Esophagus squamous epithelium (tissue), 5 donors: ENCODE measurements around the gene TMEM135. TPM values are rescaled to one million over a fixed set of nuclear protein-coding genes. Genes with fewer than 3 reads are reported as not detected.
A peak's percentile ranks its signal among the peaks of the same experiment; 100 is the strongest.

Experiments used
- DNase-seq: peaks from one replicate; lab custom pipeline; 2025; lab: John Stamatoyannopoulos, UW
- H3K27ac ChIP-seq, 4 donors: fragments of 200-600 bp; sonication (generic); one replicate each; pipeline ENCODE4 v1.5.1; 2016 to 2019; ENCODE audit warnings: mild to moderate bottlenecking in 1 of 4
- H3K27me3 ChIP-seq, 4 donors: fragments of 200-600 bp; sonication (generic); 1 replicate in 3 of 4; 2 replicates in 1 of 4; pipeline versions ENCODE4 v1.5.1 to v1.6.0; 2017 to 2021; ENCODE audit warnings: antibody characterized with exemption in 1 of 4
- H3K36me3 ChIP-seq, 3 donors: fragments of 200-600 bp; sonication (generic); one replicate each; pipeline ENCODE4 v1.5.1; 2016 to 2019
- H3K4me1 ChIP-seq, 3 donors: fragments of 200-600 bp; sonication (generic); one replicate each; pipeline ENCODE4 v1.5.1; 2017 to 2019
- H3K4me3 ChIP-seq, 4 donors: fragments of 200-600 bp; sonication (generic); 1 replicate in 3 of 4; 2 replicates in 1 of 4; pipeline ENCODE4 v1.5.1; 2016 to 2019; ENCODE audit warnings: mild to moderate bottlenecking in 2 of 4, moderate library complexity in 1 of 4
- H3K9me3 ChIP-seq, 3 donors: fragments of 200-600 bp; sonication (generic); one replicate each; pipeline ENCODE4 v1.5.1; 2016 to 2019
- CTCF ChIP-seq, 6 experiments: fragments of 450-650 bp in 4 of 6; fragments of 200-600 bp in 2 of 6; sonication (generic) in 2 of 6; IDR thresholded peaks; one replicate each; pipeline ENCODE4 v1.5.1; 2016 to 2019; ENCODE audit warnings: antibody characterized with exemption in 6 of 6, mild to moderate bottlenecking in 4 of 6, moderate library complexity in 4 of 6
- POLR2A ChIP-seq, 4 donors: fragments of 450-650 bp; IDR thresholded peaks; one replicate each; pipeline ENCODE4 v1.6.1; 2017; ENCODE audit warnings: antibody characterized with exemption in 4 of 4, mild to moderate bottlenecking in 4 of 4, moderate library complexity in 3 of 4
- WGBS, 2 donors: methylation state at CpG; one replicate each; pipeline ENCODE4 v1.1.5; 2018; 5-methylcytosine and 5-hydroxymethylcytosine counted together
- intact Hi-C: fragments of 100-400 bp; cut with DNase I; formaldehyde crosslinking; loops from one replicate; pipeline ENCODE4 v1.15.0; 2022
- total RNA-seq, 4 donors: library from RNA; depleted of rRNA; stranded (reverse); fragments of >200 nt; gene quantifications; one replicate each; pipeline ENCODE4 v1.1.0, GENCODE V29; 2016
- donor health status: DM: yes; HTN: yes; CAD: no.

TMEM135 gene
- total RNA-seq, 4 donors from 2014 or later: 4.5 to 12.0 (median 9.8) TPM

GRCh38 chr11:87351676-87352075 lies 313.9 kb downstream of the TMEM135 start:
- no peak for DNase-seq
- no peaks in the 10 kb centered on the region for H3K9me3 ChIP-seq
- WGBS, 2 donors: 43 to 49% methylated on average over 2 of the region's 2 CpGs
- H3K4me1 ChIP-seq: peaks cover 0 to 35% (median 12%) of the 10 kb centered on the region in 3 donors
- intact Hi-C loops: loop anchor here (5.0 kb wide), 1 partner anchor 71 kb away; no protein-coding TSS in a partner anchor
- H3K36me3 ChIP-seq: no peaks in the 10 kb centered on the region
- H3K27me3 ChIP-seq: no peaks in the 10 kb centered on the region
- no peak overlapping the region for H3K27ac ChIP-seq
- no peak overlapping the region for H3K4me3 ChIP-seq
- TF ChIP-seq POLR2A (IDR thresholded peaks at IDR 0.05) (no peak), CTCF (IDR thresholded peaks at IDR 0.05) (no peak)

- Histone ChIP-seq H3K36me3 (no peaks in the 10 kb centered on the region), H3K27me3 (no peaks in the 10 kb centered on the region), H3K9me3 (no peaks in the 10 kb centered on the region), H3K27ac (peak overlapping the region in 2 of 4 donors; percentile 6 to 18), H3K4me3 (peak overlapping the region in 1 of 4 donors; percentile 40), H3K4me1 (peaks cover 0 to 35% (median 12%) of the 10 kb centered on the region in 3 donors)
- intact Hi-C loops: loop anchor here (5.0 kb wide), 1 partner anchor 69 kb away; no protein-coding TSS in a partner anchor
- TF ChIP-seq CTCF (IDR thresholded peaks at IDR 0.05): peak; percentile 93 to 100 (median 98)
- TF ChIP-seq POLR2A (IDR thresholded peaks at IDR 0.05): no peak
- WGBS, 2 donors: 23 to 24% methylated on average over 8 to 17 of the region's 26 CpGs
- no peak for DNase-seq
Measured at GRCh38 chr11:87352759-87353707, 315.3 kb downstream of the TMEM135 start.

- intact Hi-C loops: loop anchor here (5.0 kb wide), 1 partner anchor 68 kb away; no protein-coding TSS in a partner anchor
- WGBS, 2 donors: 100% methylated on average over 1 of the region's 2 CpGs; no CpG with 5 or more reads in 1 of the 2 donors
- Histone ChIP-seq H3K36me3 (no peaks in the 10 kb centered on the region), H3K9me3 (no peaks in the 10 kb centered on the region), H3K4me1 (peaks cover 0 to 35% (median 12%) of the 10 kb centered on the region in 3 donors), H3K4me3 (no peak overlapping the region), H3K27me3 (no peaks in the 10 kb centered on the region), H3K27ac (peak overlapping the region in 1 of 4 donors; percentile 6)
- DNase-seq: no peak
- TF ChIP-seq POLR2A (IDR thresholded peaks at IDR 0.05) (no peak), CTCF (IDR thresholded peaks at IDR 0.05) (no peak)
Measured at GRCh38 chr11:87353771-87354345, 316.1 kb downstream of the TMEM135 start.

GRCh38 chr11:87355596-87355995 lies 317.9 kb downstream of the TMEM135 start:
- WGBS, 2 donors: 39 to 62% methylated on average over 1 of the region's 1 CpG
- Histone ChIP-seq H3K27ac (no peak overlapping the region), H3K9me3 (no peaks in the 10 kb centered on the region), H3K4me3 (no peak overlapping the region), H3K36me3 (no peaks in the 10 kb centered on the region), H3K4me1 (peaks cover 0 to 35% (median 12%) of the 10 kb centered on the region in 3 donors), H3K27me3 (no peaks in the 10 kb centered on the region)
- intact Hi-C loops: no loop called here
- DNase-seq: no peak
- TF ChIP-seq POLR2A (IDR thresholded peaks at IDR 0.05): no peak
- no peak for TF ChIP-seq CTCF (IDR thresholded peaks at IDR 0.05)
